SJSA1 (cell line): ENCODE data around the gene CAMK2D. TPM values are rescaled to one million over a fixed set of nuclear protein-coding genes. Genes with fewer than 3 reads are reported as not detected.

ENCODE experiments used
- DNase-seq, 2 experiments: peaks; one replicate each; pipeline ENCODE4 v3.0.0-alpha.2; 2015 to 2020; ENCODE audit warnings: low spot score in 2 of 2, low read depth in 1 of 2
- H3K27ac ChIP-seq: fragments of 250-450 bp; sonication (Bioruptor Pico); 2 replicates; pipeline ENCODE4 v1.5.1; 2020; ENCODE audit warnings: mild to moderate bottlenecking, moderate library complexity
- H3K27me3 ChIP-seq: fragments of 250-450 bp; sonication (Bioruptor Pico); replicated peaks from 2 replicates; pipeline ENCODE4 v1.5.1; 2020; ENCODE audit warnings: mild to moderate bottlenecking, moderate library complexity
- H3K36me3 ChIP-seq: fragments of 250-450 bp; sonication (Bioruptor Pico); 2 replicates; pipeline ENCODE4 v1.5.1; 2020; ENCODE audit warnings: mild to moderate bottlenecking
- H3K4me1 ChIP-seq: fragments of 250-450 bp; sonication (Bioruptor Pico); replicated peaks from 2 replicates; pipeline ENCODE4 v1.6.1; 2021; ENCODE audit warnings: mild to moderate bottlenecking
- H3K4me3 ChIP-seq: fragments of 250-450 bp; sonication (Bioruptor Pico); 2 replicates; pipeline ENCODE4 v1.5.1; 2020; ENCODE audit warnings: mild to moderate bottlenecking
- H3K9me3 ChIP-seq: fragments of 250-450 bp; sonication (Bioruptor Pico); replicated peaks from 2 replicates; pipeline ENCODE4 v1.5.1; 2020; ENCODE audit warnings: mild to moderate bottlenecking
- total RNA-seq: library from RNA; depleted of rRNA; stranded (reverse); fragments of >200 nt; shearing (Covaris generic); gene quantifications from 2 replicates; pipeline ENCODE4 v1.2.3, GENCODE V29; 2014

Gene CAMK2D
- total RNA-seq, 1 experiment from 2014 or later = 42.7 TPM

- peaks cover 6% of the 10 kb centered on the region for H3K4me1 ChIP-seq
- H3K9me3 ChIP-seq = no peaks in the 10 kb centered on the region
- H3K4me3 ChIP-seq = no peak overlapping the region
- no peaks in the 10 kb centered on the region for H3K36me3 ChIP-seq
- no peak for DNase-seq
- H3K27ac ChIP-seq = no peak overlapping the region
- H3K27me3 ChIP-seq = no peaks in the 10 kb centered on the region
These were observed 157.6 kb downstream of the CAMK2D start for GRCh38 chr4:113603911-113604310.

GRCh38 chr4:113602646-113603228 lies 158.8 kb downstream of the CAMK2D start:
- no peak for DNase-seq
- Histone ChIP-seq H3K27ac (no peak overlapping the region), H3K27me3 (no peaks in the 10 kb centered on the region), H3K4me1 (peaks cover 6% of the 10 kb centered on the region), H3K9me3 (no peaks in the 10 kb centered on the region), H3K36me3 (no peaks in the 10 kb centered on the region), H3K4me3 (no peak overlapping the region)

DNA sequence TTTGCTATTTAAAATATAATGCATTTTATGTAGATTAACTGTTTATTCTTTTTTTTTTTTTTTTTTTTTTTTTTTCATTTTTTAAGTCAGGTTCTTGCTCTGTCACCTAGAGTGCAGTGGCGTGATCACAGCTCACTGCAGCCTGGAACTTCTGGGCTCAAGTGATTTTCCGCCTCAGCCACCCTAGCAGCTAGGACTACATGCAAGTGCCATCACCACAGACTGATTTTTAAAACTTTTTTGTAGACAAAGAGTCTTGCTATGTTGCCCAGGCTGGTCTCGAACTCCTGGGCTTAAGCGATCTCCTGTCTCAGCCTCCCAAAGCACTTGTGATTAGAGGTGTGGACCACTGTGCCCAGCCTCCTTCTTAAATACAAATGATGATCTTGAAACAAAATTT lies 159.9 kb downstream of the CAMK2D start:
- Histone ChIP-seq H3K27me3 (no peaks in the 10 kb centered on the region), H3K36me3 (no peaks in the 10 kb centered on the region), H3K4me3 (no peak overlapping the region), H3K27ac (no peak overlapping the region), H3K9me3 (no peaks in the 10 kb centered on the region), H3K4me1 (peaks cover 6% of the 10 kb centered on the region)
- DNase-seq = no peak

DNA sequence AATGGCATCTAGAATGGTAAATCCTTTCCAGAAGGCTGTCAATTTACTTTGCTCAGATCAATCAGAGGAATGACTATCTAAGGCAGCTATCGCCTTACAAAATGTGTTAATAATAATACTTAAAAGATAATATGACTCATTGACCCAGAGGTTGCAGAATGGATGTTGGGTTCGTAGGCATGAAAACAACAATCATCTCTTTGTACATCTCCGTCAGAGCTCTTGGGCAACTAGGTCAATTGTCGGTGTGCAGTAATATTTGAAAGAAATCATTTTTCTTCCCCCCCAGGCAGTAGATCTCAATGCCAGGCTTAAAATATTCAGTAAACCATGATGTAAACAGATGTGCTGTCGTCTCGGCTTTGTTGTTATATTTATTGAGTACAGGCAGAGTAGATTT lies 165.1 kb downstream of the CAMK2D start:
- H3K36me3 ChIP-seq = peaks cover 5% of the 10 kb centered on the region; the same call in 1 of the 2 replicates

GRCh38 chr4:113594231-113594556 lies 167.3 kb downstream of the CAMK2D start:
- Histone ChIP-seq H3K4me3 (no peak overlapping the region), H3K27me3 (no peaks in the 10 kb centered on the region), H3K36me3 (peaks cover 5% of the 10 kb centered on the region; the same call in 1 of the 2 replicates), H3K27ac (no peak overlapping the region), H3K4me1 (no peaks in the 10 kb centered on the region), H3K9me3 (no peaks in the 10 kb centered on the region)
- DNase-seq = no peak

More for the DNA sequence above, 165.1 kb downstream of the CAMK2D start:
- Histone ChIP-seq H3K4me1 (no peaks in the 10 kb centered on the region), H3K27ac (no peak overlapping the region), H3K27me3 (no peaks in the 10 kb centered on the region), H3K4me3 (no peak overlapping the region), H3K9me3 (no peaks in the 10 kb centered on the region)
- DNase-seq = no peak

DNA sequence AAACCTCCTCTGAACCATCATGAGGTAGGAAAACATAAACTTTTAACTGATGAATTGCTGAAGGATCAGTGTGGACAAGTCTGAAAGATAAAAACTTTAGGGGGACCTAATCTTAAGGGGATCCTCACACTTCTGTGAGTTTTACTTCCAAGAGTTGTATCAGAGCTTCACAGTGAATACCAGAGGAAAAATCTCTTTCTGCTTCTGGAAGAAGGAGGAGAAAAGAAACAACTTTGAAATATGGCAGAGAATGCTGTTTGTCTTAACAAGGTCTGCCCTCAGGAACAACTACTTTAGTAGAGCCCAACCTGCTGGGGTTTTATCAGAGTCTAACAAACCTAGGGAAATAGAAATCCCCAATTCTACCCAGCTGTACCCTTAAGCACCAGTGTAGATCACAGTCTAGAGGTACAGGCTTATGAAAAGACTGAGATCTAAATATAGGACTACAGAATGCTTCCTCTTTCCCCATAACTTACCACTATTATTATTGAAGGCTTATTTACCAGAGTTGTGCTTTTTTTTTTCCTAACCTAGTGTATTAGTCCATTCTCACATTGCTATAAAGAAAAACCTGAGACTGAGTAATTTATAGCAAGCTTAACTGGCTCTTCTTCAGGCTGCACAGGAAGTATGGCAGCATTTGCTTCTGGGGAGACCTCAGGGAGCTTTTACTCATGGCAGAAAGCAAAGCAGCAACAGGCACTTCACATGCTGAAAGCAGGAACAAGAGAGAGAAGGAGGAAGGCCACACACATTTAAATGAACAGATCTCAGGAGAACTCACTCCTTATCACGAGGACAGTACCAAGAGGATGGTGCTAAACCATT lies 167.9 kb downstream of the CAMK2D start:
- Histone ChIP-seq H3K4me3 (no peak overlapping the region), H3K27me3 (no peaks in the 10 kb centered on the region), H3K36me3 (peaks cover 5% of the 10 kb centered on the region; the same call in 1 of the 2 replicates), H3K27ac (no peak overlapping the region), H3K9me3 (no peaks in the 10 kb centered on the region), H3K4me1 (no peaks in the 10 kb centered on the region)
- no peak for DNase-seq

GRCh38 chr4:113591982-113592381 lies 169.6 kb downstream of the CAMK2D start:
- H3K4me3 ChIP-seq = no peak overlapping the region
- H3K27ac ChIP-seq = no peak overlapping the region
- H3K36me3 ChIP-seq = peaks cover 5% of the 10 kb centered on the region; the same call in 1 of the 2 replicates
- no peaks in the 10 kb centered on the region for H3K9me3 ChIP-seq
- no peak for DNase-seq
- H3K4me1 ChIP-seq = no peaks in the 10 kb centered on the region
- H3K27me3 ChIP-seq = no peaks in the 10 kb centered on the region

DNA sequence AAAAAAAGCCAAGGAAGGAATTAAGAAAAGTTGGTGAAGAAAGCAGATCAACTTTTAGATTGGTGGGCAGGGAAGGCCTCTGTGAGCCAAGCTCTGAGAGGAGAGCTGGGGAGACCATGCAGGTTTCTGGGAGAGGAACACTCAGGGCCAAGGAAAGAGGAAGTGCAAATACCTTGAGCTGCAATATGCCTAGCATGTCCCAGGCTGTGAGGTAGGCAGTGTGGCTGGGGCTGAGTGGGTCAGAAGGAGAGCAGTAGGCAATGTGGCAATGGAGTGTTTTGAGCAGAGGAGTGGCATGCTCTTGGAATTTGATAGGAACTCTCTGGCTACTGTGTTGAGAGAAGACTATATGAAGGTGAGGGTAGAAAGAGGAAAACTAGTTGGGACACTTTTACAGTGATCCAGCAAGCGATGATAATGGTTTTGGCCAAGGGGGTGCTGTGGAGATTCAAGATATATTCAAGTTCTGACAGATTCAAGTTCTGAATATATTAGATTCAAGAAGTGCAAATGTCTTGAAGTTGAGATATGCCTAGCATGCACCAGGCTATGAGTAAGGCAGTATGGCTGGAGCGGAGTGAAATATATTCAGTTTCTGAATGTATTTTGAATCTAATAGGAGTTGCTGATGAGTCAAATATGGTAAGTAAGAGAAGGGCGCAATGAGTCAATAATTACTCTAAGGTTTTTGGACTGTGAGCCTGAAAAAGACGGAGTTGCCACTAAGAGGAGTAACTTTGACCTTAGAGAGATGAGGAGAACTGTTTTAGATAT lies 172.5 kb downstream of the CAMK2D start:
- no peak for DNase-seq
- H3K9me3 ChIP-seq = no peaks in the 10 kb centered on the region

DNA sequence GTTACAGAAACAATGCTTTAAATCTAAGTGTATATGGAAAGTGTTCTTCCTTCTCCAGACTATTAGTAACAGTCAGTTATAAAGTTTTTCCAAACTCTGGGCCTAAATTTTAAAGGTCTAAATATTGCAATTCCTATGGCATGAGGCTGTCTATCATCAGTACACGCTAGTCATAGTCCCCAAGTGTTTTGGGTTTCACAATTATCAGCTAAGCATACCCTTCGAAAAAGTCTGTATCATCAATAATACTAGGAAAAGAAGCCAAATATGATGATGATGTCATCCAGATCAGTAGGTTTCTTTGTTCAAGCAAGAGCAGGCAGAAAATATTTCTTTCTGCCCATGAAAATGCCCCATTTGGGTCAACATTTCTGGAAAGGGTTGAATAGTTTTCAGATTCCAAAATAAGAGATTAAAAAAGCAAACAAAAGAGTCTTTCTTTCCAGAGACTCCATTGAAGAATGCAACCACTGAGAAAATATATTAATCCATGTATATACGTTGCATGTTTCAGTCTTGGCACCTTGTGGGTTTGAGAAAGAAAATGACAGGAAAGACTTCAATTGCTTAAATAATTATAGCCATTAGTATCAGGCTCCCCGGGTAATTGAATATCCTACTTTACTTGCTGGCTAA lies 173.8 kb downstream of the CAMK2D start:
- Histone ChIP-seq H3K4me1 (no peaks in the 10 kb centered on the region), H3K27ac (no peak overlapping the region), H3K27me3 (no peaks in the 10 kb centered on the region), H3K9me3 (no peaks in the 10 kb centered on the region), H3K4me3 (no peak overlapping the region), H3K36me3 (0 out of 2 replicates have a peak, but pooled peaks cover 2% of the 10 kb centered on the region)
- no peak for DNase-seq

More for the DNA sequence above, 172.5 kb downstream of the CAMK2D start:
- Histone ChIP-seq H3K27me3 (no peaks in the 10 kb centered on the region), H3K4me1 (no peaks in the 10 kb centered on the region), H3K36me3 (peaks cover 5% of the 10 kb centered on the region; the same call in 1 of the 2 replicates), H3K4me3 (no peak overlapping the region), H3K27ac (no peak overlapping the region)

- H3K9me3 ChIP-seq = no peaks in the 10 kb centered on the region
- no peak overlapping the region for H3K4me3 ChIP-seq
- H3K36me3 ChIP-seq = 0 out of 2 replicates have a peak, but pooled peaks cover 2% of the 10 kb centered on the region
- no peaks in the 10 kb centered on the region for H3K4me1 ChIP-seq
- H3K27me3 ChIP-seq = no peaks in the 10 kb centered on the region
- H3K27ac ChIP-seq = no peak overlapping the region
- DNase-seq = no peak
These were observed 174.4 kb downstream of the CAMK2D start for GRCh38 chr4:113587156-113587555.

DNA sequence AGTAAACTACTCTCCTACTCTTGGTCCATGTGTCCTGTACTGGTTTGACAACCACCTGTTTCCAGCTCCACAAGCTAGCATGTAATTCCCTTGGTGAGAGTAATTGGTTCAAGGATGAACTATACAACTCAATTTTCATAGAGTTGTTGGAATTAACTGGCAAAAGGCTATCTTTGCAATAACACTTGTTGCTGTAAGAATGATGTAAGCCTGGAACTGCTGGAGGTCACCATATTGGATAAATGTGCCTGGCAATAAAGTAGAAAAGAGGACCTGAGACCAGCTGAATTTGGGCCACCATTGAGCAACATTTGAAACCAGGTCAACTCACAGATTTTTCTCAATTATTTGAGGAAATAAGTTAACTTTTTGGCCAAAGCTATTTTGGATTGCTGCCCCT lies 175.5 kb downstream of the CAMK2D start:
- Histone ChIP-seq H3K4me1 (no peaks in the 10 kb centered on the region), H3K9me3 (no peaks in the 10 kb centered on the region), H3K36me3 (no peaks in the 10 kb centered on the region), H3K27ac (no peak overlapping the region), H3K27me3 (no peaks in the 10 kb centered on the region), H3K4me3 (no peak overlapping the region)
- DNase-seq = no peak

DNA sequence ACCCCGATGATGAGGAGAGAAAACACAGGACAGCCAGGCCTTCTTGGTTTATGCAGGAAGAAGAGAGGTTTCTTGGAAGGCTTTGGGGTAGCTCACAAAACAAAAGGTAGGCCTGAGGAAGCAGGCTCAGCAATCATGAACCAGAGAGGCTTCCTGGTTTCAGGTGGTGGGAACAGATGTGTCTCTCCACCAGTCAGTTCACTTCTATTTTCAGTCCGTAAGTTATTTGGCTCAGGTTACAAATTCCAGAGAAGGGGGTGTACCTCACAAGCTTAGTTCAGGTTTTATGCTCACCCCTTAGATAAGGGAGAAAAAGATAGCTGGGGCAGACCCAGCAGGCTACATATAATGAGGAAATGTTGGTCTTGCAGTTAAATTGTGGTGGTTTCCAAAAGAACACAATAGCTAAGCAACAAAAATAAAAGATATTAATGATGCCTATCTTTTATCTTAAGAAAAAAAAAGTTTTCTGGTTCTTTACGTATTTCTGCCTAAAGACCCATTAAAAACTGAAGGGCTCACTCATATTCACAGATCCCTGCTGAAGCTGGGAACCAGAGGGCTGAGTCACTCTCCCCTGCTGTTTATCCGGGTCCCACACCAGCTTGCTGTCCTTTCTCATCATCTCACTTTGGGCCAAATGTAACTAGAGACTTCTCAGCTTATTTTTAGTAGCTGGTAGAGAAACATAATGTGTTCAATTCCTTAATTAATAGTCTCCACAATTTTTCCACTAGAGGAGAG lies 177.0 kb downstream of the CAMK2D start:
- Histone ChIP-seq H3K27ac (no peak overlapping the region), H3K9me3 (no peaks in the 10 kb centered on the region), H3K4me3 (no peak overlapping the region), H3K4me1 (no peaks in the 10 kb centered on the region), H3K27me3 (no peaks in the 10 kb centered on the region), H3K36me3 (no peaks in the 10 kb centered on the region)
- DNase-seq = no peak

DNA sequence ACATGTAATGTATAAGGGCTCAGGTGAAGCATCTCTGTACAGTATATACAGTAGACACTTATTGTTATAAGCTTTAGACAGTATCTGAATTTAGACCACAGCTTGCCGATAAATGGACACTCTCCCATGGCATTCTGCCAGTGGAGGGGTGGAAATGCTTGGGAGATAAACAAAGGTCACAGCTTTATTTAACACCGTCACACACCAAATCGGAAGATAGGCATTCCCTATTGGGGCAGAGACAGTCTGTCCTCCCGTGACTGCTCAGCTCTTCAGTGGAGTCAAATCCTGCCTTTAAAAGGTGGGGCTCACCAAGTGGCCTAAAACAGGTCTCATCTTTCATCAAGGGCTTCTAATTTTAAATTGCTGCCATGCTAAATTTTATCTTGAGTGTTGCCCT lies 178.8 kb downstream of the CAMK2D start:
- no peaks in the 10 kb centered on the region for H3K4me1 ChIP-seq
- H3K27me3 ChIP-seq = no peaks in the 10 kb centered on the region
- no peaks in the 10 kb centered on the region for H3K36me3 ChIP-seq
- H3K4me3 ChIP-seq = no peak overlapping the region
- H3K27ac ChIP-seq = no peak overlapping the region
- H3K9me3 ChIP-seq = no peaks in the 10 kb centered on the region
- DNase-seq = no peak
